ENCODE measurements around the gene FUZ. TPM values are rescaled to one million over a fixed set of nuclear protein-coding genes. Genes with fewer than 3 reads are reported as not detected.

FUZ gene
- total and polyA plus RNA-seq, 12 donors: 7.6 to 72.5 (median 45.7) TPM

DNA sequence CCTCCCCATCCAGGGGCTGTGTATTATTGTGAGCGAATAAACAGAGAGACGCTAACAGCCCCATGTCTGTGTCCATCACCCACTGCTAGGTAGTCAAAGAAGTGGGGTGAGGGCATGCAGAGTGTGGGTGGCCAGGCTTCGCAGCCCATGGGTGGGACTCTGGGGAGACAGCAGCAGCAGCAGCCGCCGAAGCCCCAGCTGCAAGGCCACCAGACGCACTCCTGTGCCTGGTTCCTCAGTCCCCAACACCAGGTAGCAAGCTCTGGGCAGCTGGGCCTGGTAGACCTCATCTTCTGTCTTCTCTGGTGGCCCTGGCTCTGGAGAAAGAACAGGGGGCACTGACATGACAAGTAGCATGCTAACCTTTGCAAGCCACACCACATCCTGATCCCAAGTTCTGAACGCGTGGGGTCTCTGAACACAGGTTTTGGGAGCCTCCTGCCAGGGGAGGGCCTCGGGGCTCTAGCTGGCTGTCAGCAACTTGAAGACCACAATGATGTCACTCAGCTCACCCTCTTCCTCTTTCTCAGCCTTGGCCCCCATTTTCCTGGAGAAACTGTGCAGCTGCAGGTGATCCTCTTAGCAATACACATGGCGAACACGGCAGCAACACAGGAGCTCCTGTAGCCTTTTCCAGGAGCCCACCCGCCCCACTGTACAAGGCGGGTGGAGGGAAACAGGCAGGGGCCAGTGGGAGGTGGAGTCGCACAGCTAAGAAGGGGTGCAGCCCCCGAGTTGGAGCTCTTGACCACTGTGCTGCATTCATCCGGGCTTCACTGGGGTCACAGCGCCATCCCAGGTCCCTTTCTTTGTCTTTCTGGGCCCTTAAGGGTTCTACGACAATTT, 5.8 kb downstream of the FUZ start:
- Histone ChIP-seq H3K9me3 (replicated peaks in 1 of 3) (no peaks in the 10 kb centered on the region), H3K27me3 (no peaks in the 10 kb centered on the region), H3K36me3 (replicated peaks in 1 of 2) (peaks cover 0 to 28% of the 10 kb centered on the region in 2 donors), H3K4me3 (no peak overlapping the region), H3K27ac (no peak overlapping the region), H3K4me1 (replicated peaks in 1 of 2) (peaks cover 8 to 27% of the 10 kb centered on the region in 2 donors)
- 76 to 83% (median 79%) methylated on average over 12 to 18 of the region's 18 CpGs for WGBS, 4 donors
- intact Hi-C loops (cut with DNase I): loop anchor here in 1 of 2 donors (10.0 kb wide), 1 partner anchor 52 kb away; no protein-coding TSS in a partner anchor
- TF ChIP-seq POLR2A (IDR thresholded peaks at IDR 0.05): no peak
- no peak for DNase-seq

DNA sequence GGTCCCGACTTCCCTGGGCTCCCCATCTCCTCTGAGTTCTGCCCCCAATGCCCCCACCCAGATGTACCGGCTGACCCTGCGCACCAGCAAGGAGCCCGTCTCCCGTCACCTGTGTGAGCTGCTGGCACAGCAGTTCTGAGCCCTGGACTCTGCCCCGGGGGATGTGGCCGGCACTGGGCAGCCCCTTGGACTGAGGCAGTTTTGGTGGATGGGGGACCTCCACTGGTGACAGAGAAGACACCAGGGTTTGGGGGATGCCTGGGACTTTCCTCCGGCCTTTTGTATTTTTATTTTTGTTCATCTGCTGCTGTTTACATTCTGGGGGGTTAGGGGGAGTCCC, 6.5 kb downstream of the FUZ start:
- 89 to 94% (median 90%) methylated on average over 7 to 8 of the region's 8 CpGs for WGBS, 4 donors
- no peaks in the 10 kb centered on the region for H3K27me3 ChIP-seq
- H3K27ac ChIP-seq: no peak overlapping the region
- TF ChIP-seq, protein P1, sequence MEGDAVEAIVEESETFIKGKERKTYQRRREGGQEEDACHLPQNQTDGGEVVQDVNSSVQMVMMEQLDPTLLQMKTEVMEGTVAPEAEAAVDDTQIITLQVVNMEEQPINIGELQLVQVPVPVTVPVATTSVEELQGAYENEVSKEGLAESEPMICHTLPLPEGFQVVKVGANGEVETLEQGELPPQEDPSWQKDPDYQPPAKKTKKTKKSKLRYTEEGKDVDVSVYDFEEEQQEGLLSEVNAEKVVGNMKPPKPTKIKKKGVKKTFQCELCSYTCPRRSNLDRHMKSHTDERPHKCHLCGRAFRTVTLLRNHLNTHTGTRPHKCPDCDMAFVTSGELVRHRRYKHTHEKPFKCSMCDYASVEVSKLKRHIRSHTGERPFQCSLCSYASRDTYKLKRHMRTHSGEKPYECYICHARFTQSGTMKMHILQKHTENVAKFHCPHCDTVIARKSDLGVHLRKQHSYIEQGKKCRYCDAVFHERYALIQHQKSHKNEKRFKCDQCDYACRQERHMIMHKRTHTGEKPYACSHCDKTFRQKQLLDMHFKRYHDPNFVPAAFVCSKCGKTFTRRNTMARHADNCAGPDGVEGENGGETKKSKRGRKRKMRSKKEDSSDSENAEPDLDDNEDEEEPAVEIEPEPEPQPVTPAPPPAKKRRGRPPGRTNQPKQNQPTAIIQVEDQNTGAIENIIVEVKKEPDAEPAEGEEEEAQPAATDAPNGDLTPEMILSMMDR (IDR thresholded peaks at IDR 0.05): no peak
- no peak for TF ChIP-seq POLR2A (IDR thresholded peaks at IDR 0.05)
- no peak for DNase-seq
- intact Hi-C loops (cut with DNase I): loop anchor here in 1 of 2 donors (10.0 kb wide), 1 partner anchor 52 kb away; no protein-coding TSS in a partner anchor
- H3K4me3 ChIP-seq: no peak overlapping the region
- H3K36me3 ChIP-seq (replicated peaks in 1 of 2): peaks cover 0 to 28% of the 10 kb centered on the region in 2 donors
- H3K9me3 ChIP-seq (replicated peaks in 1 of 3): no peaks in the 10 kb centered on the region
- H3K4me1 ChIP-seq (replicated peaks in 1 of 2): peaks cover 14 to 25% of the 10 kb centered on the region in 2 donors

DNA sequence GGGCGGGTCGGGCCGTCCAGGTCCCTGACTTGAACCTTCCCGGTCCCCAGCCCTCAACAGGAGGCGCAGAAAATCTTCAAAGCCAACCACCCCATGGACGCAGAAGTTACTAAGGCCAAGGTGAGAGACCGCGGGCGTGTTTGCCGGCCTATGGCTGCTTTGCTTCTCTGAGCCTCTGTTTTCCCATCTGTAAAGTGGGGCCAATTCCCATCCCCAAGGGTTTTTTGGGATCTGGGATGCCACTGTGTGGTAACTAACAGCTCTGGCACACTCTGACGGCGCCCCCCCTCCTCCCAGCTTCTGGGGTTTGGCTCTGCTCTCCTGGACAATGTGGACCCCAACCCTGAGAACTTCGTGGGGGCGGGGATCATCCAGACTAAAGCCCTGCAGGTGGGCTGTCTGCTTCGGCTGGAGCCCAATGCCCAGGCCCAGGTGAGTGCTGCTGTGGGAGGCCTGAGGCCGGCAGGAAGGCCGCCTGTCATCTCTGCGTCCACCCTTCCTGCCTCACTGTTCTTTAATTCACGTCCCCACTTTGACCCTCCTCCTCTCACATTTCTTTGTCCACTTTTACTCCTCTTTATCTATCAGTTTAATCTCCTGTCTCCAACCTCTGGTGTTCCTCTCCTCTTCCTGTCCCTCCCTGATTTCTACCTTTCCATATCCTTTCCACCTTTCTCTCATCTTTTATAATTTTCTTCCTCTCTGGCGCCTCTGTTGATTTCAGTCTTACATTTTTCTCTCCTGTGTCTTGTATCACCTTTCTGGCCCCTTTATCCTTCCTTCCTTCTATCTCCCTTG, 7.1 kb downstream of the FUZ start:
- DNase-seq: no peak
- intact Hi-C loops (cut with DNase I): loop anchor here in 1 of 2 donors (10.0 kb wide), 1 partner anchor 51 kb away; no protein-coding TSS in a partner anchor
- Histone ChIP-seq H3K36me3 (replicated peaks in 1 of 2) (peaks cover 0 to 28% of the 10 kb centered on the region in 2 donors), H3K9me3 (replicated peaks in 1 of 3) (no peaks in the 10 kb centered on the region), H3K27me3 (no peaks in the 10 kb centered on the region), H3K4me1 (replicated peaks in 1 of 2) (peaks cover 18 to 27% of the 10 kb centered on the region in 2 donors), H3K27ac (peak overlapping the region in 2 of 5 donors; percentile 47 to 51), H3K4me3 (no peak overlapping the region)
- 79 to 83% (median 80%) methylated on average over 6 to 20 of the region's 20 CpGs for WGBS, 4 donors
- TF ChIP-seq, protein P1 (IDR thresholded peaks at IDR 0.05): no peak
- no peak for TF ChIP-seq POLR2A (IDR thresholded peaks at IDR 0.05)

DNA sequence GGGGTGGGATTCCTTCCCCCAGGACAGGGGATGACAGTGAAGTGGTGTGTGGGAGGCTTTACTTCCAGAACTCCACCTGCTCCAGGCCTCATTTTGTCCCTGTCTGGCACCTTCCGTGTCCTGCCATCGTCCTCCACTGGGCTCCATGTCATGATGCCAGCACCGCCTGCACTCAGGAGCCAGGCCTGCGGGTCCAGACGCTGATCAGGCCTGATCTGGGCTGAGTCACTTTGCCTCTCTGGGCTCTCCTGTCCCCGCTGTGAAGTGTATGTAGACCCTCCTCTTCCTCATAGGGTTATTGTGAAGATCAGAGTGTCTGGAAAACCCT, 9.6 kb downstream of the FUZ start:
- Histone ChIP-seq H3K27ac (peak overlapping the region in 2 of 5 donors; percentile 96 to 97), H3K27me3 (no peaks in the 10 kb centered on the region), H3K4me1 (replicated peaks in 1 of 2) (peaks cover 12 to 19% of the 10 kb centered on the region in 2 donors), H3K9me3 (replicated peaks in 1 of 3) (no peaks in the 10 kb centered on the region), H3K4me3 (no peak overlapping the region), H3K36me3 (replicated peaks in 1 of 2) (peaks cover 0 to 53% of the 10 kb centered on the region in 2 donors)
- DNase-seq: no peak
- TF ChIP-seq POLR2A (IDR thresholded peaks at IDR 0.05): no peak
- TF ChIP-seq, protein P1 (IDR thresholded peaks at IDR 0.05): no peak
- WGBS, 4 donors: 85 to 88% (median 87%) methylated on average over 2 to 6 of the region's 6 CpGs
- intact Hi-C loops (cut with DNase I): loop anchor here in 1 of 2 donors (10.0 kb wide), 1 partner anchor 49 kb away; no protein-coding TSS in a partner anchor
